Panc1 (cell line): ENCODE measurements around the gene ZNF391. TPM values are rescaled to one million over a fixed set of nuclear protein-coding genes. Genes with fewer than 3 reads are reported as not detected.

Experiments used
- ATAC-seq: fragments of 200-7000 bp; cut with Tn5 transposase; 2 replicates; pipeline ENCODE4 v1.9.1; 2020; ENCODE audit warnings: mild to moderate bottlenecking, moderate library complexity
- BruUV-seq: library from RNA; stranded (reverse); fragments of 400-500 nt; replicated peaks from 2 replicates; lab custom pipeline; 2021; lab: Mats Ljungman, UMichigan
- CTCF ChIA-PET: fragments of 300-600 bp; sonication (Branson Sonifier 250); formaldehyde crosslinking; loops from one replicate; lab custom pipeline; 2022; ENCODE audit warnings: antibody characterized with exemption; lab: Charles Lee
- POLR2A ChIA-PET: fragments of 300-600 bp; sonication (Branson Sonifier 250); formaldehyde crosslinking; loops from one replicate; lab custom pipeline; 2022; ENCODE audit warnings: antibody characterized with exemption; lab: Charles Lee
- DNase-seq: peaks from one replicate; pipeline ENCODE4 v3.0.0-alpha.2; 2010; ENCODE audit warnings: low read depth, low spot score
- H3K27ac ChIP-seq: 2 replicates; pipeline ENCODE4 v1.5.1; 2011; ENCODE audit warnings: mild to moderate bottlenecking, low read length, inconsistent platforms
- H3K27me3 ChIP-seq: fragments of 200-500 bp; sonication (Bioruptor generic); 2 replicates; pipeline ENCODE4 v1.6.0; 2014; ENCODE audit warnings: low read length, inconsistent platforms; ENCODE audit not compliant: control insufficient read depth, insufficient read depth
- H3K36me3 ChIP-seq: fragments of 200-500 bp; sonication (Bioruptor generic); 2 replicates; pipeline ENCODE4 v1.5.1; 2014; ENCODE audit warnings: inconsistent platforms, mild to moderate bottlenecking, low read length, moderate library complexity; ENCODE audit not compliant: control insufficient read depth, insufficient read depth
- H3K4me1 ChIP-seq: 2 replicates; pipeline ENCODE4 v1.5.1; 2011; ENCODE audit warnings: inconsistent platforms, mild to moderate bottlenecking, low read length, moderate library complexity; ENCODE audit not compliant: control insufficient read depth, insufficient read depth
- H3K4me3 ChIP-seq, 2 experiments: 2 replicates each; pipeline ENCODE4 v1.5.1; 2011 to 2012; ENCODE audit warnings: low read depth in 2 of 2, low read length in 2 of 2, mild to moderate bottlenecking in 2 of 2, inconsistent platforms in 1 of 2, moderate library complexity in 1 of 2
- H3K9me3 ChIP-seq: fragments of 200-500 bp; sonication (Bioruptor generic); 2 replicates; pipeline ENCODE4 v1.5.1; 2014; ENCODE audit warnings: low read depth, mild to moderate bottlenecking, inconsistent platforms, low read length, moderate library complexity; ENCODE audit not compliant: control insufficient read depth, insufficient read depth
- POLR2AphosphoS5 ChIP-seq: IDR thresholded peaks from 2 replicates; pipeline ENCODE4 v1.6.1; 2012; ENCODE audit warnings: mild to moderate bottlenecking, low read depth, low read length, moderate library complexity
- SIN3A ChIP-seq: IDR thresholded peaks from 2 replicates; pipeline ENCODE4 v1.6.1; 2012; ENCODE audit warnings: low read depth, mild to moderate bottlenecking, low read length, moderate library complexity, borderline replicate concordance; ENCODE audit not compliant: insufficient read depth
- TCF7L2 ChIP-seq: IDR thresholded peaks from 2 replicates; pipeline ENCODE4 v1.6.1; 2011; ENCODE audit warnings: mild to moderate bottlenecking, low read depth, low read length, inconsistent platforms
- in situ Hi-C: cut with HindIII; loops from 2 replicates; pipeline ENCODE4 v1.10.0; 2016; ENCODE audit warnings: low sequenced_read_pairs, low pct_unique_long_range_greater_than_20kb
- intact Hi-C: fragments of 100-400 bp; cut with micrococcal nuclease; formaldehyde crosslinking; loops from one replicate; pipeline ENCODE4 v1.10.0; 2022; ENCODE audit not compliant: unreplicated experiment
- total RNA-seq: library from RNA; stranded (reverse); gene quantifications from one replicate; pipeline ENCODE4 v1.2.1, GENCODE V29; 2021; ENCODE audit not compliant: unreplicated experiment
- TF ChIP-seq, protein P1 (sequence below), 2 experiments: IDR thresholded peaks; 2 replicates each; pipeline ENCODE4 v1.6.1; 2011 to 2012; ENCODE audit warnings: low read depth in 2 of 2, control low read depth in 1 of 2, low read length in 1 of 2, mild to moderate bottlenecking in 1 of 2, moderate library complexity in 1 of 2; ENCODE audit not compliant: insufficient read depth in 1 of 2
- TF ChIP-seq, protein P2 (sequence below): fragments of 450-650 bp; IDR thresholded peaks from 2 replicates; pipeline ENCODE4 v1.5.1; 2017; ENCODE audit warnings: mild to moderate bottlenecking

ZNF391 gene
- total RNA-seq, 1 experiment from 2014 or later: 4.4 TPM

DNA sequence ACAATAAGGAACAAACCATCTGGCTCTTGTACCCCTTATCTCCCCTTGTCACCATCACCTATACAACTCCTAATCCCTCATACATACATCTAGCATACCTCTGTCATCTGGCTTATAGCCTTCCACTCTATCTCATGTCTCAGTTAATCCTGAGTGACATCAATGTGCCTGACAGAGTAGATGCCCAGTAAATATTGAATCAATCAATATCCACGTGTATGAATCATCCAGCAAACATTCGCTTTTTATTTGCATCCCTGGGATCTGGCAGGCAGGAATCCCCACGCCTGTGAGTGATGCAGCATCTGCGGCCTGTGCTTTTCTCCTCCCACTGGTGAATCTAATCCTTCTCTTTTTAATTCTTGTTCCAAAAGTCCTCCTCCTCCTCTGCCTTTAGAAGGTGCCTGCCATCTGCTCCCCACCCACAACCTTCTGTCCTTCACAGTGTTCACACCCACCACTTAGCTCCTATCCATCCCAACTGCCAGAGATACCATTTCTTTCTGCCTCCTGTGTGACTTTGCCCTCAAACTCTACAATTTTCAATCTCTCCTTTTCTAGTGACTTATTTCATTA, 37.6 kb downstream of the ZNF391 start:
- no peak for ATAC-seq
- TF ChIP-seq SIN3A (no peak), POLR2AphosphoS5 (no peak)
- TF ChIP-seq, protein P1, sequence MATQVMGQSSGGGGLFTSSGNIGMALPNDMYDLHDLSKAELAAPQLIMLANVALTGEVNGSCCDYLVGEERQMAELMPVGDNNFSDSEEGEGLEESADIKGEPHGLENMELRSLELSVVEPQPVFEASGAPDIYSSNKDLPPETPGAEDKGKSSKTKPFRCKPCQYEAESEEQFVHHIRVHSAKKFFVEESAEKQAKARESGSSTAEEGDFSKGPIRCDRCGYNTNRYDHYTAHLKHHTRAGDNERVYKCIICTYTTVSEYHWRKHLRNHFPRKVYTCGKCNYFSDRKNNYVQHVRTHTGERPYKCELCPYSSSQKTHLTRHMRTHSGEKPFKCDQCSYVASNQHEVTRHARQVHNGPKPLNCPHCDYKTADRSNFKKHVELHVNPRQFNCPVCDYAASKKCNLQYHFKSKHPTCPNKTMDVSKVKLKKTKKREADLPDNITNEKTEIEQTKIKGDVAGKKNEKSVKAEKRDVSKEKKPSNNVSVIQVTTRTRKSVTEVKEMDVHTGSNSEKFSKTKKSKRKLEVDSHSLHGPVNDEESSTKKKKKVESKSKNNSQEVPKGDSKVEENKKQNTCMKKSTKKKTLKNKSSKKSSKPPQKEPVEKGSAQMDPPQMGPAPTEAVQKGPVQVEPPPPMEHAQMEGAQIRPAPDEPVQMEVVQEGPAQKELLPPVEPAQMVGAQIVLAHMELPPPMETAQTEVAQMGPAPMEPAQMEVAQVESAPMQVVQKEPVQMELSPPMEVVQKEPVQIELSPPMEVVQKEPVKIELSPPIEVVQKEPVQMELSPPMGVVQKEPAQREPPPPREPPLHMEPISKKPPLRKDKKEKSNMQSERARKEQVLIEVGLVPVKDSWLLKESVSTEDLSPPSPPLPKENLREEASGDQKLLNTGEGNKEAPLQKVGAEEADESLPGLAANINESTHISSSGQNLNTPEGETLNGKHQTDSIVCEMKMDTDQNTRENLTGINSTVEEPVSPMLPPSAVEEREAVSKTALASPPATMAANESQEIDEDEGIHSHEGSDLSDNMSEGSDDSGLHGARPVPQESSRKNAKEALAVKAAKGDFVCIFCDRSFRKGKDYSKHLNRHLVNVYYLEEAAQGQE (IDR thresholded peaks at IDR 0.05; ENCODE audit: insufficient read depth in 1 of 2, low read depth in 2 of 2, low read length in 1 of 2): no peak
- intact Hi-C loops (no loop called here), in situ Hi-C loops (no loop called here)
- H3K27me3 ChIP-seq: no peaks in the 10 kb centered on the region
- DNase-seq: no peak
- ChIA-PET CTCF (no interaction called here), POLR2A (no interaction called here)
- H3K4me3 ChIP-seq: no peak overlapping the region
- H3K4me1 ChIP-seq: no peaks in the 10 kb centered on the region
- H3K27ac ChIP-seq: no peak overlapping the region
- no TSS peak for BruUV-seq
- H3K9me3 ChIP-seq: peaks cover 7% of the 10 kb centered on the region; the same call in 1 of the 2 replicates
- H3K36me3 ChIP-seq: no peaks in the 10 kb centered on the region

DNA sequence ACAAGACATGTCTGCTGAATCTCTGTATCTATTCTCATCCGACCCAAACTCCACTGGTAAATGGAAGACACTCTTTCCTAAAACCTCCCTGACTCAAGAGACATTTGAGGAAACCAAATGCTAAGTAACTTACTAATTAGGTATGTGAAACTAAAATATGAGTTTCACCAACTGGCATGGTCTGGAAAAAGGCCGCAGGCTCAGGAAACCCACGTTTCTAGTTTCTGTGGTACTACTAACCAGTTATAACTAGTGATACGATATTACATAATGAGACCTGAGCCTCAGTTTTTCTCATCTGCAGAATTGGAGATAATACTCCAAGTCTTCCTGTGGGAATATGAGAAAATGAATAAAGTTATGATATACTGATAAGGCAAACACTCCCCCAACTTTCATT, 39.9 kb downstream of the ZNF391 start:
- H3K9me3 ChIP-seq: peaks cover 7% of the 10 kb centered on the region; the same call in 1 of the 2 replicates
- no peaks in the 10 kb centered on the region for H3K36me3 ChIP-seq
- no peak for ATAC-seq
- DNase-seq: no peak
- H3K4me1 ChIP-seq: no peaks in the 10 kb centered on the region
- no peaks in the 10 kb centered on the region for H3K27me3 ChIP-seq
- no peak overlapping the region for H3K27ac ChIP-seq
- H3K4me3 ChIP-seq: no peak overlapping the region
- ChIA-PET CTCF (no interaction called here), POLR2A (no interaction called here)
- TF ChIP-seq POLR2AphosphoS5: no peak
- TF ChIP-seq, protein P1 (IDR thresholded peaks at IDR 0.05; ENCODE audit: insufficient read depth in 1 of 2, low read depth in 2 of 2, low read length in 1 of 2): no peak
- in situ Hi-C loops: no loop called here
- no TSS peak for BruUV-seq
- intact Hi-C loops: no loop called here

DNA sequence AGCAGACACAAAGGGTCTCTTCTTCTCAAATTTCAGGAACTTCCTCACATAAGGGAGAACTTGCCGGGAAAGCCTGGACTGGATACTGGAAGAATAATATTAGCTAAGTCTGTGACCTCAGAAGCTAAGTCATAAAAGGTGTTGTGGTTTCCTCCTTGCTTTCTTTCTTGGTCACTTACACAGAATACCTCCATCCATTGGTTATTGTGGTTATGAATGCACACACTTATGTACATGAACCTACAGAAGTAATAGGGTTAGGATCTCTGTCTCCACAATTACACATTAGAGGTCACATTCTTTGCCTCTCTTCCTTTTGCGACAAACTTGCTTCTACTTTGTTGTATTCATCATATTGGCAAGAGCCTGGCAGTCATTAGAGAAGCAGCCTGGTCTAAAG, 40.4 kb downstream of the ZNF391 start:
- Histone ChIP-seq H3K36me3 (no peaks in the 10 kb centered on the region), H3K27ac (no peak overlapping the region), H3K4me1 (no peaks in the 10 kb centered on the region), H3K9me3 (peaks cover 7% of the 10 kb centered on the region; the same call in 1 of the 2 replicates), H3K27me3 (no peaks in the 10 kb centered on the region), H3K4me3 (no peak overlapping the region)
- no peak for ATAC-seq
- POLR2A ChIA-PET: no interaction called here
- no peak for TF ChIP-seq POLR2AphosphoS5
- TF ChIP-seq, protein P2, sequence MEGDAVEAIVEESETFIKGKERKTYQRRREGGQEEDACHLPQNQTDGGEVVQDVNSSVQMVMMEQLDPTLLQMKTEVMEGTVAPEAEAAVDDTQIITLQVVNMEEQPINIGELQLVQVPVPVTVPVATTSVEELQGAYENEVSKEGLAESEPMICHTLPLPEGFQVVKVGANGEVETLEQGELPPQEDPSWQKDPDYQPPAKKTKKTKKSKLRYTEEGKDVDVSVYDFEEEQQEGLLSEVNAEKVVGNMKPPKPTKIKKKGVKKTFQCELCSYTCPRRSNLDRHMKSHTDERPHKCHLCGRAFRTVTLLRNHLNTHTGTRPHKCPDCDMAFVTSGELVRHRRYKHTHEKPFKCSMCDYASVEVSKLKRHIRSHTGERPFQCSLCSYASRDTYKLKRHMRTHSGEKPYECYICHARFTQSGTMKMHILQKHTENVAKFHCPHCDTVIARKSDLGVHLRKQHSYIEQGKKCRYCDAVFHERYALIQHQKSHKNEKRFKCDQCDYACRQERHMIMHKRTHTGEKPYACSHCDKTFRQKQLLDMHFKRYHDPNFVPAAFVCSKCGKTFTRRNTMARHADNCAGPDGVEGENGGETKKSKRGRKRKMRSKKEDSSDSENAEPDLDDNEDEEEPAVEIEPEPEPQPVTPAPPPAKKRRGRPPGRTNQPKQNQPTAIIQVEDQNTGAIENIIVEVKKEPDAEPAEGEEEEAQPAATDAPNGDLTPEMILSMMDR: no peak
- TF ChIP-seq, protein P1 (IDR thresholded peaks at IDR 0.05; ENCODE audit: insufficient read depth in 1 of 2, low read depth in 2 of 2, low read length in 1 of 2): no peak
- no peak for TF ChIP-seq SIN3A
- TF ChIP-seq TCF7L2: no peak
- intact Hi-C loops (no loop called here), in situ Hi-C loops (no loop called here)
- CTCF ChIA-PET: no interaction called here
- no peak for DNase-seq
- BruUV-seq: no TSS peak
